ENCODE data around the gene YIPF6. TPM values are rescaled to one million over a fixed set of nuclear protein-coding genes. Genes with fewer than 3 reads are reported as not detected.
A peak's percentile ranks its signal among the peaks of the same experiment; 100 is the strongest.

The YIPF6 gene
- total and polyA plus RNA-seq, 9 of the 15 experiments (the other 6 are each of a cell fraction or from before 2014, with no cell fraction given): 7.7 to 44.2 (median 22.4) TPM

- TF ChIP-seq ZNF318 (IDR thresholded peaks at IDR 0.05; ENCODE audit: borderline replicate concordance in 1 of 2, low read depth in 1 of 2) (0 out of 4 replicates have a peak, but pooled peaks of 1 of the 2 experiments have one; percentile 44), NR2F6 (CRISPR knock-in tag; IDR thresholded peaks at IDR 0.05) (no peak), ARID4B (CRISPR knock-in tag; IDR thresholded peaks at IDR 0.05) (no peak), ZNF551 (CRISPR knock-in tag; IDR thresholded peaks at IDR 0.05) (no peak), PHB2 (IDR thresholded peaks at IDR 0.05; ENCODE audit: low read depth) (no peak), HDAC1 (IDR thresholded peaks at IDR 0.05) (peak in 1 of 2 experiments; percentile 72; a peak in 2 of 4 replicates), GATAD2A (IDR thresholded peaks at IDR 0.05) (no peak), ZNF398 (CRISPR knock-in tag; IDR thresholded peaks at IDR 0.05) (no peak), SOX6 (IDR thresholded peaks at IDR 0.05) (peak; percentile 41; the same call in 1 of the 2 replicates), MAZ (CRISPR knock-in tag; conservative IDR thresholded peaks at IDR 0.05 in 1 of 2, IDR thresholded peaks at IDR 0.05 in 1 of 2) (no peak), CBFA2T2 (conservative IDR thresholded peaks at IDR 0.05) (no peak), POLR2A (conservative IDR thresholded peaks at IDR 0.05) (no peak), POLR2AphosphoS2 (IDR thresholded peaks at IDR 0.05; ENCODE audit: low read length) (no peak), TRIM24 (IDR thresholded peaks at IDR 0.05) (peak; percentile 44 to 58; a peak in 3 of 4 replicates), SAFB2 (IDR thresholded peaks at IDR 0.05; ENCODE audit: borderline replicate concordance, low read depth, low read length, severe bottlenecking) (no peak), SMARCA4 (IDR thresholded peaks at IDR 0.05) (peak; percentile 83)
Observed at GRCh38 chrX:68584221-68584620, 85.4 kb downstream of the YIPF6 start (continued).

Data from K562 (cell line).